ENCODE data around the gene KCNJ15.

- TF ChIP-seq CTCF (IDR thresholded peaks at IDR 0.05; ENCODE audit: insufficient read depth, low read depth, low read length) = no peak
- TF ChIP-seq EZH2 (IDR thresholded peaks at IDR 0.05; ENCODE audit: insufficient read depth, low read length) = no peak
Measured at GRCh38 chr21:38287476-38287875, 30.7 kb downstream of the KCNJ15 start.

Data from astrocyte (in vitro differentiated cells and primary cell).